Progenitor cell of endocrine pancreas (in vitro differentiated cells): ENCODE measurements around the gene DLEC1. TPM values are rescaled to one million over a fixed set of nuclear protein-coding genes. Genes with fewer than 3 reads are reported as not detected.
A peak's percentile ranks its signal among the peaks of the same experiment; 100 is the strongest.

ENCODE experiments used
- DNase-seq: peaks from one replicate; pipeline ENCODE4 v3.0.0; 2021; ENCODE audit warnings: low spot score; ENCODE audit not compliant: unreplicated experiment
- H3K27ac Mint-ChIP-seq: 2 replicates; pipeline ENCODE4 v1.8.0; 2021; ENCODE audit warnings: mild to moderate bottlenecking, moderate library complexity, mixed read lengths
- H3K27me3 Mint-ChIP-seq: 2 replicates; pipeline ENCODE4 v1.8.0; 2021; ENCODE audit warnings: mixed read lengths
- H3K36me3 Mint-ChIP-seq: 2 replicates; pipeline ENCODE4 v1.8.0; 2022; ENCODE audit warnings: mixed read lengths; ENCODE audit not compliant: insufficient read depth
- H3K4me1 Mint-ChIP-seq: 2 replicates; pipeline ENCODE4 v1.8.0; 2021; ENCODE audit warnings: low read depth, mixed read lengths
- H3K4me3 Mint-ChIP-seq: 2 replicates; pipeline ENCODE4 v1.8.0; 2021; ENCODE audit warnings: low read depth, mild to moderate bottlenecking, moderate library complexity, mixed read lengths
- H3K9me3 Mint-ChIP-seq: 2 replicates; pipeline ENCODE4 v1.8.0; 2021; ENCODE audit warnings: low read depth, mixed read lengths
- CTCF ChIP-seq: fragments of 200-600 bp; sonication (generic); IDR thresholded peaks from one replicate; pipeline ENCODE4 v1.5.0; 2021; ENCODE audit warnings: antibody characterized with exemption, mild to moderate bottlenecking; ENCODE audit not compliant: unreplicated experiment
- total RNA-seq: library from RNA; stranded (reverse); gene quantifications from 2 replicates; pipeline ENCODE4 v1.2.1, GENCODE V29; 2021

The DLEC1 gene
- total RNA-seq, 1 donor from 2014 or later: 1.3 TPM

GRCh38 chr3:38163841-38164642 is 125.0 kb downstream of the DLEC1 start:
- DNase-seq: no peak
- Mint-ChIP-seq H3K4me3 (peak overlapping the region; percentile 85), H3K27ac (peak overlapping the region; percentile 99), H3K4me1 (peaks cover 14% of the 10 kb centered on the region), H3K27me3 (no peaks in the 10 kb centered on the region), H3K36me3 (no peaks in the 10 kb centered on the region), H3K9me3 (no peaks in the 10 kb centered on the region)
- no peak for TF ChIP-seq CTCF

GRCh38 chr3:38164643-38164951 is 125.6 kb downstream of the DLEC1 start:
- H3K9me3 Mint-ChIP-seq: no peaks in the 10 kb centered on the region
- no peaks in the 10 kb centered on the region for H3K27me3 Mint-ChIP-seq
- H3K4me1 Mint-ChIP-seq: peaks cover 14% of the 10 kb centered on the region
- H3K27ac Mint-ChIP-seq: peak overlapping the region; percentile 99
- no peaks in the 10 kb centered on the region for H3K36me3 Mint-ChIP-seq
- DNase-seq: no peak
- no peak for TF ChIP-seq CTCF
- peak overlapping the region; percentile 85 for H3K4me3 Mint-ChIP-seq

- Mint-ChIP-seq H3K27ac (peak within 1 kb of the TSS; percentile 99), H3K9me3 (no peaks in the 10 kb centered on the region), H3K4me3 (peak within 1 kb of the TSS; percentile 85), H3K36me3 (no peaks in the 10 kb centered on the region), H3K27me3 (no peaks in the 10 kb centered on the region), H3K4me1 (peaks cover 14% of the 10 kb centered on the region)
- TF ChIP-seq CTCF: no peak
- DNase-seq: peak; percentile 87
Observed at GRCh38 chr3:38164952-38165721, 126.1 kb downstream of the DLEC1 start, which contains the start of gene OXSR1. OXSR1 (plus strand) TSS chr3:38165537; CDS start chr3:38165877, 340 bp downstream.

GRCh38 chr3:38165722-38166387 is 126.8 kb downstream of the DLEC1 start:
- peak overlapping the region; percentile 85 for H3K4me3 Mint-ChIP-seq
- no peaks in the 10 kb centered on the region for H3K36me3 Mint-ChIP-seq
- peaks cover 16% of the 10 kb centered on the region for H3K4me1 Mint-ChIP-seq
- H3K27me3 Mint-ChIP-seq: no peaks in the 10 kb centered on the region
- H3K9me3 Mint-ChIP-seq: no peaks in the 10 kb centered on the region
- peak overlapping the region; percentile 99 for H3K27ac Mint-ChIP-seq
- peak; percentile 50 for DNase-seq
- TF ChIP-seq CTCF: no peak

GRCh38 chr3:38167591-38167990 is 128.6 kb downstream of the DLEC1 start:
- H3K9me3 Mint-ChIP-seq: no peaks in the 10 kb centered on the region
- H3K27ac Mint-ChIP-seq: no peak overlapping the region
- H3K36me3 Mint-ChIP-seq: no peaks in the 10 kb centered on the region
- peaks cover 16% of the 10 kb centered on the region for H3K4me1 Mint-ChIP-seq
- H3K4me3 Mint-ChIP-seq: peak overlapping the region; percentile 85
- no peak for TF ChIP-seq CTCF
- no peaks in the 10 kb centered on the region for H3K27me3 Mint-ChIP-seq
- no peak for DNase-seq
